ENCODE data around the gene ARL5C.
"Not testable (repeated sequence)": the region's sequence is repeated elsewhere in the genome, so short reads cannot be mapped to it uniquely, and the experiment has no call there.

ARL5C gene

GRCh38 chr17:39143552-39144093 lies 22.3 kb downstream of the ARL5C start:
- in situ Hi-C loops (cut with MboI; ENCODE audit: low sequenced_read_pairs), result no loop called here

- in situ Hi-C loops (cut with MboI; ENCODE audit: low sequenced_read_pairs), result no loop called here
Measured at GRCh38 chr17:39141915-39142664, 23.9 kb downstream of the ARL5C start.

GRCh38 chr17:39141294-39141693 lies 24.7 kb downstream of the ARL5C start:
- in situ Hi-C loops (cut with MboI; ENCODE audit: low sequenced_read_pairs), result no loop called here

GRCh38 chr17:39139561-39139960 lies 26.4 kb downstream of the ARL5C start:
- in situ Hi-C loops (cut with MboI; ENCODE audit: low sequenced_read_pairs), result no loop called here

- in situ Hi-C loops (cut with MboI; ENCODE audit: low sequenced_read_pairs), result no loop called here
Measured at GRCh38 chr17:39139161-39139511, 26.8 kb downstream of the ARL5C start.

- in situ Hi-C loops (cut with MboI; ENCODE audit: low sequenced_read_pairs), result no loop called here
Measured at GRCh38 chr17:39138431-39139160, 27.4 kb downstream of the ARL5C start.

GRCh38 chr17:39134878-39135277 lies 31.1 kb downstream of the ARL5C start:
- in situ Hi-C loops (cut with MboI; ENCODE audit: low sequenced_read_pairs), result no loop called here

- in situ Hi-C loops (cut with MboI; ENCODE audit: low sequenced_read_pairs), result no loop called here
Measured at GRCh38 chr17:39132192-39132610, 33.8 kb downstream of the ARL5C start.

- in situ Hi-C loops (cut with MboI; ENCODE audit: low sequenced_read_pairs), result no loop called here
Measured at GRCh38 chr17:39131616-39132015, 34.3 kb downstream of the ARL5C start.

- in situ Hi-C loops (cut with MboI; ENCODE audit: low sequenced_read_pairs), result no loop called here
Measured at GRCh38 chr17:39130205-39130604, 35.8 kb downstream of the ARL5C start.

GRCh38 chr17:39129544-39129943 lies 36.4 kb downstream of the ARL5C start:
- in situ Hi-C loops (cut with MboI; ENCODE audit: low sequenced_read_pairs), result not testable (repeated sequence)

GRCh38 chr17:39126436-39126835 lies 39.5 kb downstream of the ARL5C start:
- in situ Hi-C loops (cut with MboI; ENCODE audit: low sequenced_read_pairs), result no loop called here

GRCh38 chr17:39125143-39125875 lies 40.7 kb downstream of the ARL5C start:
- in situ Hi-C loops (cut with MboI; ENCODE audit: low sequenced_read_pairs), result no loop called here

- in situ Hi-C loops (cut with MboI; ENCODE audit: low sequenced_read_pairs), result no loop called here
Measured at GRCh38 chr17:39123627-39124026, 42.3 kb downstream of the ARL5C start.

- in situ Hi-C loops (cut with MboI; ENCODE audit: low sequenced_read_pairs), result no loop called here
Measured at GRCh38 chr17:39122991-39123390, 43.0 kb downstream of the ARL5C start.

GRCh38 chr17:39121919-39122318 lies 44.0 kb downstream of the ARL5C start:
- in situ Hi-C loops (cut with MboI; ENCODE audit: low sequenced_read_pairs), result not testable (repeated sequence)

- in situ Hi-C loops (cut with MboI; ENCODE audit: low sequenced_read_pairs), result no loop called here
Measured at GRCh38 chr17:39118674-39119419, 47.1 kb downstream of the ARL5C start.

- in situ Hi-C loops (cut with MboI; ENCODE audit: low sequenced_read_pairs), result no loop called here
Measured at GRCh38 chr17:39116224-39116623, 49.7 kb downstream of the ARL5C start.

- in situ Hi-C loops (cut with MboI; ENCODE audit: low sequenced_read_pairs), result no loop called here
Measured at GRCh38 chr17:39115135-39115534, 50.8 kb downstream of the ARL5C start.

- in situ Hi-C loops (cut with MboI; ENCODE audit: low sequenced_read_pairs), result no loop called here
Measured at GRCh38 chr17:39114723-39115122, 51.2 kb downstream of the ARL5C start.

GRCh38 chr17:39113871-39114270 lies 52.1 kb downstream of the ARL5C start:
- in situ Hi-C loops (cut with MboI; ENCODE audit: low sequenced_read_pairs), result no loop called here
